Neuron (in vitro differentiated cells): ENCODE measurements around the gene CCDC28A.

Experiments
- H2AFZ ChIP-seq: one replicate; pipeline ENCODE4 v1.6.1; 2013; ENCODE audit warnings: low read depth, mild to moderate bottlenecking, inconsistent platforms, low read length, moderate library complexity
- H3K27me3 ChIP-seq: one replicate; pipeline ENCODE4 v1.6.1; 2013; ENCODE audit warnings: low read length; ENCODE audit not compliant: insufficient read depth
- H3K36me3 ChIP-seq: one replicate; pipeline ENCODE4 v1.6.1; 2013; ENCODE audit warnings: low read length; ENCODE audit not compliant: insufficient read depth
- H3K4me1 ChIP-seq: one replicate; pipeline ENCODE4 v1.6.1; 2013; ENCODE audit warnings: low read length; ENCODE audit not compliant: insufficient read depth
- H3K4me3 ChIP-seq: 2 replicates; pipeline ENCODE4 v1.5.1; 2013; ENCODE audit warnings: mild to moderate bottlenecking, low read length, moderate library complexity
- H3K9me3 ChIP-seq: one replicate; pipeline ENCODE4 v1.6.1; 2013; ENCODE audit warnings: low read length

The CCDC28A gene

DNA sequence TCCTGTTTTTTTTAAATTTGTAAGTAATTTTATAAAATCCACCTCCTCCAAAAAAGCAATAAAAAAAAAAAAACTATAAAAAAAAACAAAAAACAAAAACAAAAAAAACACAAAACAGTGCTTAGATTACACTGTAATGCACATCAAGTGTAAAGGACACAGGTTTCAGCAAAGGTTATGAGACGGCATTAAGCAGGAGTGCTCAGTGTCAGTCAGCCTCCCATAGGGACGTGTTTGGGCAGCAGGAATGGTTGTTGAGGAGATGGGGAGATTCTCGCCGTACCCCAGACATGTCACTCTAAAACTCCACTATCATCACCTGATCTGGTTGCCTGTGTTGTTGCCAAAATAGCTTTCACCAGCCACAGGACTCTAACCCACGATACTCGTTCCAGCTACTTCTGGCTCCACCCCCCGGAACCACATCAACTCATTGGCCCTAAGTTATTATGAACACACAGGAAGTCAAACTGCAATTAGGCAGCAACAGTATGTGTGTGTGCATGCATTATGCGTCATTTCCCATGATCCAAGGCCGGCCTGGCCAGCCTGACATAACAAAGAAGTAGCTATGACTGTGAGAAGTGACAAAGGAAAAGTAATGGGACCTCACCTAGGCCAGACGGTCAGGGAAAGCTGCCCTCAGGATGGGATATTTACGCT, 51.0 kb downstream of the CCDC28A start:
- Histone ChIP-seq H2AFZ (no peak overlapping the region), H3K4me3 (no peak overlapping the region), H3K27me3 (no peaks in the 10 kb centered on the region), H3K36me3 (no peaks in the 10 kb centered on the region), H3K4me1 (no peaks in the 10 kb centered on the region), H3K9me3 (no peaks in the 10 kb centered on the region)

DNA sequence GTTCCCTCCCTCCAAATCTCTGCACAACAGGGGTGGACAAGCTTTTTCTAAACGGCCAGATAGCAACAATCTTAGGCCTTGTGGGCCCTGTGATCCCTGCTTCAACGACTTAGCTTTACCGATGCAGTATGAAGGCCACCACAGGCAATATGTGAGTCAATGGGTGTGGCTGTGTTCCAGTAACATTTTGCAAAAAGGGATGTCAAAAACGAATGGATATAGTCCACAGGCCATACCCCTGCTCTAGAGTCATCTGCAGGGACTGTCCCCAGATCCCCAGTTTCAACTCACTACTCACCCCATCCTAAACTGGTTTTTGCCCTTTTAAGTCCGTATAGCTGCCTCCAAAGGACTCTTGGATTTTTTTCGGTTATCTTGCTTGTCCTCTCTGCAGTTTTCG, 56.7 kb downstream of the CCDC28A start:
- H2AFZ ChIP-seq: no peak overlapping the region
- H3K9me3 ChIP-seq: no peaks in the 10 kb centered on the region
- no peaks in the 10 kb centered on the region for H3K4me1 ChIP-seq
- H3K27me3 ChIP-seq: no peaks in the 10 kb centered on the region
- no peak overlapping the region for H3K4me3 ChIP-seq
- no peaks in the 10 kb centered on the region for H3K36me3 ChIP-seq

DNA sequence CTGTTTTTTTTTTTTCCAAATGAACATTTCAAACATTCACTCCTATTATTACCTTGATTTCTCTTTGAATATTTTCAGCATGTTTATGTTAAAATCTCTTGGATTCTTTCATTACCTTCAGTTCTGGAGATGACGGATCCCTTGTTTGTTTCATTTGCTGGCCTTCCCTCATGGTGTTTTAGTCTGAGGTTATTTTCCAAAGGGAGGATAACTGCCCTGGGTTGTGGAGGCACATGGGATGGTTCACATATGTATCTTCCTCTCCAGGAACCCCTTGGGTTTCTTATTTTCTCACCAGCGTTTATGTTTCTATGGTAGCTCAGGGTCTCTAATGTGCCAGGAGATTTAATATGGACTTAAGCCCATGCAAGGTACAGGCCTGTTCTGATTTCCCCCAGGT, 58.6 kb downstream of the CCDC28A start:
- Histone ChIP-seq H2AFZ (no peak overlapping the region), H3K36me3 (no peaks in the 10 kb centered on the region), H3K4me1 (no peaks in the 10 kb centered on the region)

DNA sequence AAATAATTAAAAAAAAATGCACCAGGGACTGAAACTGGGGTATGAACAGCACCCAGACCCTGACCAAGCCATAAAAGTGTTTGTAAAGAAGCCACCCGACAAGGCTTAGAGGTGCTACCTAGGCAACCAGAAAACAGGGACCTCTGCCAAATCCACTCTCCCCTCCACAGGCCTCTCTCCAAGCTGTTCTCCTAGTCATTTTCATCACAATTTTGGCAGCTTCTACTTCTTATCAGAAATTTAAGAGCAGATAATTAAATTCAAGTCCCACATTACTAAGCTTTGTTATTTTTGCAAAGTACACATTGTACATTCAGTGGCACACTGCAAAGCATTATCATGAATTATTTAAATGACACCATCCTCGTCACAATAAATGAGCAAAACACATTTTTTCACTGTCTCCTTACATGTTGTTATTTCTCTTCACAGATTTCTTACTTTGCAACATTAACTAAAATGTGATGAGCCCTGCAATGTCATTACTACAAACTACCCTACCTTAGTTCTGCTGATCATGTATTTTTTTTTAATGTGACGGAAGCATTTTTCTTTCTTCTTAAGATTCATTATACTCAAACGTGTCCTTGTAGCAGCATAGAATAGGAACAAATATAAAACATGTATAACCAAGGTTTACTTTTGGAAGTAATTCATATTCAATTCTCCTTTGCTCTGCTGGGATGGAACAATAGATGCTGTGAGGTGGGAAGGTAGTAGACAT, 60.4 kb downstream of the CCDC28A start:
- Histone ChIP-seq H3K9me3 (no peaks in the 10 kb centered on the region), H3K4me1 (no peaks in the 10 kb centered on the region), H3K36me3 (no peaks in the 10 kb centered on the region), H3K4me3 (no peak overlapping the region), H3K27me3 (no peaks in the 10 kb centered on the region), H2AFZ (no peak overlapping the region)

More for the DNA sequence above, 58.6 kb downstream of the CCDC28A start:
- H3K27me3 ChIP-seq: no peaks in the 10 kb centered on the region
- no peak overlapping the region for H3K4me3 ChIP-seq
- no peaks in the 10 kb centered on the region for H3K9me3 ChIP-seq

DNA sequence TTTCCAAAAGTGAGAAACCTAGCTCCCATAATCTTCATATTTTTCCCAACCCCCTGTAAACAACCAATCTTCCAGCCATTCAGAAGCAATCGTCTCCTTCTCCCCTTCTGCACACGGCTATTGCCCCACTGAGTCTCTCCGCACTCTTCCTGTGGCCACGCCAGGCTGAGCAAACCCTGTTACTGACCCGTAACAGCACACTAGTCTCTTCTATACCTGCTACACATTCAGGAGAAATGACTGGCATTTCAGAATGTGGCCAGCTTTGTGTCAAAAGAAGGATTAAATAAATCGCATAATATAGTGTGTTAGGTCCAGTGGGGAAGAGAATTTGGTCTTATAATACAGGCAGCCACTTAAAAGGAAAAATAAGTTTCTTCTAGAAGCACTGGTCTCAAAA, 63.7 kb downstream of the CCDC28A start:
- Histone ChIP-seq H3K4me3 (no peak overlapping the region), H3K27me3 (no peaks in the 10 kb centered on the region), H3K4me1 (no peaks in the 10 kb centered on the region), H2AFZ (no peak overlapping the region), H3K9me3 (no peaks in the 10 kb centered on the region), H3K36me3 (no peaks in the 10 kb centered on the region)
